ENCODE results near the gene ETV3L.
"Not testable (repeated sequence)": the region's sequence is repeated elsewhere in the genome, so short reads cannot be mapped to it uniquely, and the experiment has no call there.

Gene ETV3L

GRCh38 chr1:157056269-157056668 lies 43.3 kb downstream of the ETV3L start:
- no peaks in the 10 kb centered on the region for H3K36me3 ChIP-seq
- no peak for DNase-seq
- no peaks in the 10 kb centered on the region for H3K27me3 ChIP-seq (ENCODE audit: insufficient read depth, low read depth, severe bottlenecking)
- peaks cover 15% of the 10 kb centered on the region for H3K9me3 ChIP-seq (ENCODE audit: severe bottlenecking)
- no peak for TF ChIP-seq CTCF (IDR thresholded peaks at IDR 0.05; ENCODE audit: low read depth, low read length)
- H3K27ac ChIP-seq = no peak overlapping the region
- H3K4me3 ChIP-seq (ENCODE audit: low read depth, low read length) = no peak overlapping the region

DNA sequence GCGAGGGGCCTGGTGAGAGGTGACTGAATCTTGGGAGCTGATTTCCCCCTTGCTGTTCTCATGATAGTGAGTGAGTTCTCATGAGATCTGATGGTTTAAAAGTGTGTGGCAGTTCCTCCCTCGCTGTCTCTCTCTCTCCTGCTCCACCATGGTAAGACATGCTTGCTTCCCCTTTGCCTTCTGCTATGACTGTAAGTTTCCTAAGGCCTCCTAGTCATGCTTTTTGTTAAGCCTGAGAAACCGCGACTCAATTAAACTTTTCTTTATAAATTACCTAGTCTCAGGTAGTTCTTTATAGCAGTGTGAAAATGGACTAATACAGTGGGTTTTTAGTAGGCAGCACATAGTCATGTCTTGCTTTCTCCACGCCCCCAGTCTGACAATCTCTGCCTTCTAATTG lies 43.9 kb downstream of the ETV3L start:
- not testable (repeated sequence) for DNase-seq

DNA sequence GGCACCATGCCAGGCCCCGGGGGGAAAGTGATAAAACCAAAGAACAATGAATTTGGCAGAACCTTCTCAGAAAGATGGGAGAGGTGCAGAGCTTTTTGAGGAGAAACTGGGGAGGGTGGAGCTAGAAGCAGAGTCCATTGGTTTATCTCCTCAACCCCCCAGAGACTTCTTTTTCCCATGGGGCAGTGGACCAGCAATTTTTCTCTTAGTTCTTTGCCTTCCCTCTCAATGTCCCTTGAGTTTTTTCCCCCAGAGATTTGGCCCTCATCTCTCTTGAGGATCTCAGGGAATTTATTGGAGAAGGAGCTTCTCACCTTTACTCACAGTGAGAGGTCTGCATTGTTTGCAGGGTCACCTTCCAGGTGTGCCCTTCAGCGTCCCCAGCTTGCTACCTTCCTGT lies 48.8 kb downstream of the ETV3L start:
- DNase-seq = no peak
- no peaks in the 10 kb centered on the region for H3K36me3 ChIP-seq
- no peak overlapping the region for H3K4me3 ChIP-seq (ENCODE audit: low read depth, low read length)
- no peak overlapping the region for H3K27ac ChIP-seq
- H3K27me3 ChIP-seq (ENCODE audit: insufficient read depth, low read depth, severe bottlenecking) = no peaks in the 10 kb centered on the region
- no peak for TF ChIP-seq CTCF (IDR thresholded peaks at IDR 0.05; ENCODE audit: low read depth, low read length)
- H3K9me3 ChIP-seq (ENCODE audit: severe bottlenecking) = peaks cover 16% of the 10 kb centered on the region

More for the DNA sequence above, 43.9 kb downstream of the ETV3L start:
- H3K9me3 ChIP-seq (ENCODE audit: severe bottlenecking) = peaks cover 16% of the 10 kb centered on the region
- H3K27ac ChIP-seq; H3K4me3 ChIP-seq (ENCODE audit: low read depth, low read length); H3K36me3 ChIP-seq; H3K27me3 ChIP-seq (ENCODE audit: insufficient read depth, low read depth, severe bottlenecking): not testable (repeated sequence)

DNA sequence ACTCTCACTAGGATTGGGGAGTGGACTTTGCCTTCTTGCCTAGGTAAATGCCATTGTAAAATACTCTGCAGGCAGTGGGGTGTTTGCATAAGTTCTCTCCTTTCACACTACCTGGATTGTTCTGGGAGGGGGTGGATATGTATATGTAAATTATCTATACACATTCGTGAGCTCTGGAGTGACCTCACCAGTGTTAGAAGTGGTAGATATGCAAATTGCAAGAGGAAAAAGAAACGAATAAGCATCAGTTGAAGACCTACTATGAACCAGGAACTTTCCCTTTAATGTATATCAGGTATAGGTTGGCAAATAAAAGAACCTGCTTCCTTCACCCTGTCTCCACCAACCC lies 52.6 kb downstream of the ETV3L start:
- H3K36me3 ChIP-seq = peaks cover 7% of the 10 kb centered on the region
- no peak for TF ChIP-seq CTCF (IDR thresholded peaks at IDR 0.05; ENCODE audit: low read depth, low read length)
- no peak overlapping the region for H3K4me3 ChIP-seq (ENCODE audit: low read depth, low read length)
- peaks cover 8% of the 10 kb centered on the region for H3K9me3 ChIP-seq (ENCODE audit: severe bottlenecking)
- DNase-seq = no peak
- H3K27ac ChIP-seq = no peak overlapping the region
- no peaks in the 10 kb centered on the region for H3K27me3 ChIP-seq (ENCODE audit: insufficient read depth, low read depth, severe bottlenecking)

DNA sequence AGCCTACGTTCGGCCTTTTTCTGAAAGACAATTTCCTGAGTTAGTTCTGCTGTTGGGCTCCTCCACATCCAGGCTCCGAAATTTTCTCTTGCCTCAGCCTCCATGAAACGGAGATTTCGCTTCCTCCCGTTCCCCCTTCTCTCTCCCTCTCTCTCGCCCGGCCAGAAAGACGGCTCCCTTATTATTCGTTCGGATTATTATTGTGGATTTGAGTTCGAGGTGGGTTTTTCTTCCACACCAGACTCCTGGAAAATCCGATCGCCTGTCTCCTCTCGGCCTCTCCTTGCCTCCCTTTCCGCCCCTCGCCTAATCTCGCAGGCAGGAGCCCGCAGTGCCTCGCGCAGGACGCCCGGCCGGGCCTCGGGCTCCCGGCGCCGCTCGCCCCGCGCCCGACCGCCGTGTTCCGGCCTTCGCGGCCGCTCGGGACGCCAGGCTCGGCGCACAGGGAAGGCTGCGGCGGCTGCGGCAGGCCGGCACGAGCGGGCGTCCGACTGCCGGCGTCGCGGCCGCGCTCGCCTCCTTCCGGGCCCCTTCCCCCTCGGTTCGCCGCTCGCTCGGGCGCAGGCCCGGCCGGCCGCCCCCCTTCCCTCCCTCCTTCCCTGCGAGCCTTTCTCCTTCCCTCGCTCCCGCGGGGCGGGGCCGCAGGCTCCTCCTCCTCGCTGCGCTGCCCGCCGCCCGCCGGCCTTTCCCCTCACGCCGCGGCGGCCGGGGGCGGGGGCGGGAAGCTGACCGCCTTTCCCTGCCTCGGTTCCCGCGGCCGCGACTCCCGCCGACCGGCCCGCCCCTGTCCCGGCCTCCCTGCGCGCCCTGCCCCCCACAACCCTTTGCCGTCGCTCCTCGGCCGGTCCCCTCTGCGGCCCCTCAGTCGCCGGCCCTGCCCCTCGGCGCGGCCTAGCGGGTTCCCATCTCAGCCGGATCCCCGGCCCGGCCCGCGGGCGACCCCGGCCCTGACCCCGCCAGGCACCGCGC lies 54.1 kb downstream of the ETV3L start, which contains the start of gene ARHGEF11:
ARHGEF11 (minus strand) TSS at position 493 of the 969 bp plus-strand sequence. CDS start 1,412 bp downstream, outside the sequence.
- peak; percentile 98 for DNase-seq
- Histone ChIP-seq H3K36me3 (peaks cover 13% of the 10 kb centered on the region), H3K27me3 (ENCODE audit: insufficient read depth, low read depth, severe bottlenecking) (no peaks in the 10 kb centered on the region), H3K9me3 (ENCODE audit: severe bottlenecking) (no peaks in the 10 kb centered on the region), H3K4me3 (ENCODE audit: low read depth, low read length) (peak within 1 kb of the TSS; percentile 87), H3K27ac (peak within 1 kb of the TSS; percentile 86)
- no peak for TF ChIP-seq CTCF (IDR thresholded peaks at IDR 0.05; ENCODE audit: low read depth, low read length)

DNA sequence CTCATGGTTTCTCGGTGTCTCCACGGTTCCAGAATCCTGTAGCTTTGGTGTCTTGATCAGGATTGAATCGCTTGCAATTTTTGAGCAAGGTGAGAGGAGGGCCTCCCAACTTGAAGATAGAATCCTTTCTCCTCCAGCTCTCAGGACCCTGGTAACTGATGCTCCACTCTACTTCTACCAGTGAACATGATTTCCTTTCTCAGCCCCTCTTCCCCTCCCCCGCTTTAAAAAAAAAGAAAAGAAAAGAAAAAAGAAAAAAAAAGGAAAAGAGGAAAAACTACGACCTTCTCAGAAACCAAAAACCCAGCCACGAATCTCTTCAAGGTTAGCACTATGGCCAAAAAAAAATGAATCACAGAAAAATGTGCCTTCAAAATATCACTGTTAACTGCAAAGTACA lies 55.3 kb downstream of the ETV3L start:
- DNase-seq = no peak
- Histone ChIP-seq H3K27ac (no peak overlapping the region; the same call in 1 of the 2 replicates), H3K4me3 (ENCODE audit: low read depth, low read length) (peak overlapping the region; percentile 87), H3K27me3 (ENCODE audit: insufficient read depth, low read depth, severe bottlenecking) (no peaks in the 10 kb centered on the region), H3K36me3 (peaks cover 13% of the 10 kb centered on the region), H3K9me3 (ENCODE audit: severe bottlenecking) (no peaks in the 10 kb centered on the region)
- no peak for TF ChIP-seq CTCF (IDR thresholded peaks at IDR 0.05; ENCODE audit: low read depth, low read length)
